Measurements from ENCODE around the gene DEUP1. TPM values are rescaled to one million over a fixed set of nuclear protein-coding genes. Genes with fewer than 3 reads are reported as not detected.

DEUP1 gene
- total RNA-seq, 1 experiment from 2014 or later = not detected

GRCh38 chr11:93396316-93396715 is 65.8 kb downstream of the DEUP1 start:
- no peak for TF ChIP-seq CTCF (IDR thresholded peaks at IDR 0.05 in 2 of 3, conservative IDR thresholded peaks at IDR 0.05 in 1 of 3; ENCODE audit: borderline replicate concordance in 1 of 3, insufficient read depth in 1 of 3, low read depth in 2 of 3, low read length in 2 of 3)
- no peak for TF ChIP-seq ZNF274 (IDR thresholded peaks at IDR 0.05; ENCODE audit: low read depth, low read length)
- TF ChIP-seq RAD21 (IDR thresholded peaks at IDR 0.05; ENCODE audit: low read depth) = no peak
- no peak for TF ChIP-seq SP1 (IDR thresholded peaks at IDR 0.05; ENCODE audit: low read depth)
- no peak for TF ChIP-seq POLR2AphosphoS5 (IDR thresholded peaks at IDR 0.05; ENCODE audit: low read depth, low read length)
- TF ChIP-seq ELF1 (IDR thresholded peaks at IDR 0.05; ENCODE audit: borderline replicate concordance, low read depth) = no peak
- TF ChIP-seq SIN3A (IDR thresholded peaks at IDR 0.05; ENCODE audit: low read depth) = no peak
- no peak for TF ChIP-seq SRF (IDR thresholded peaks at IDR 0.05; ENCODE audit: low read depth)
- ChIA-PET RAD21 (ENCODE audit: low non-redundant PET in 1 of 2, low total read pairs in 2 of 2, uncharacterized antibody in 2 of 2, unreplicated experiment in 2 of 2) (no interaction called here), CTCF (no interaction called here), POLR2A (no interaction called here)
- Histone ChIP-seq H3K9me3 (ENCODE audit: control insufficient read depth in 1 of 2, insufficient read depth in 1 of 2, low read depth in 1 of 2, low read length in 2 of 2) (no peaks in the 10 kb centered on the region), H3K9me2 (ENCODE audit: insufficient read depth) (peaks cover under 1% of the 10 kb centered on the region; the same call in 1 of the 2 replicates), H3K9ac (ENCODE audit: low read length) (no peak overlapping the region), H3K36me3 (ENCODE audit: control insufficient read depth in 1 of 2, insufficient read depth in 2 of 2, low read length in 2 of 2) (no peaks in the 10 kb centered on the region), H3K27me3 (ENCODE audit: insufficient read depth, low read length) (no peaks in the 10 kb centered on the region), H3K4me1 (ENCODE audit: control insufficient read depth in 1 of 2, insufficient read depth in 2 of 2, low read length in 2 of 2) (no peaks in the 10 kb centered on the region; a peak in 1 of 4 replicates), H4K20me1 (ENCODE audit: insufficient read depth) (no peaks in the 10 kb centered on the region), H3K4me2 (ENCODE audit: low read length) (no peak overlapping the region), H3K4me3 (replicated peaks in 1 of 2; ENCODE audit: low read depth in 1 of 2, low read length in 2 of 2) (no peak overlapping the region), H3K79me2 (ENCODE audit: insufficient read depth, low read length) (no peaks in the 10 kb centered on the region), H3K27ac (ENCODE audit: low read depth, low read length) (no peak overlapping the region), H2AFZ (ENCODE audit: low read depth, low read length, poor library complexity, severe bottlenecking) (no peak overlapping the region)
- DNase-seq (ENCODE audit: low read depth, low spot score) (no peak), ATAC-seq (no peak)
- no TSS peak for BruUV-seq (replicated peaks)
- intact Hi-C loops (cut with micrococcal nuclease) = no loop called here

DNA sequence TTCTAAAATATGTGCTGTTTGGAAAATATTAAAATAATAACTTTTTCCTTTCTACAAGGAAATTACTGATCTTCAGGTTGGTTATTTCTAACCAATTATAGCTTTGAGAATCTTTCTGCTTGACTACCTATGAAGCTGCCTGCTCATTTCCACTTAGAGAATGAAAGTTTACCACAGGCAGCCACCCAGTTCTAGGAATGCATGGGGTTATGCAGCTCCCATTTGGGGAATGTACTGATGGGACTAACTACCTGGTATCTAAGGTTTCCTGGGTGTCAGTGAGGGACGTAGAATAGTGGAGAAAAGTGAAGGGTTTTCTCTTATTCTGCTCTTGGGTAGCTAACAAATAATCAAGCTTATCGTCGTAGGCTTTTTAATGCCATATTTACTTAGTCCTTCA is 73.4 kb downstream of the DEUP1 start:
- BruUV-seq (replicated peaks) = no TSS peak
- TF ChIP-seq EGR1 (IDR thresholded peaks at IDR 0.05; ENCODE audit: low read depth) (no peak), ZFX (IDR thresholded peaks at IDR 0.05) (no peak), SIN3A (IDR thresholded peaks at IDR 0.05; ENCODE audit: low read depth) (no peak), CTCF (IDR thresholded peaks at IDR 0.05 in 2 of 3, conservative IDR thresholded peaks at IDR 0.05 in 1 of 3; ENCODE audit: borderline replicate concordance in 1 of 3, insufficient read depth in 1 of 3, low read depth in 2 of 3, low read length in 2 of 3) (no peak)
- Histone ChIP-seq H3K4me3 (replicated peaks in 1 of 2; ENCODE audit: low read depth in 1 of 2, low read length in 2 of 2) (no peak overlapping the region), H3K36me3 (ENCODE audit: control insufficient read depth in 1 of 2, insufficient read depth in 2 of 2, low read length in 2 of 2) (no peaks in the 10 kb centered on the region), H4K20me1 (ENCODE audit: insufficient read depth) (no peaks in the 10 kb centered on the region), H3K9me2 (ENCODE audit: insufficient read depth) (peaks cover 4% of the 10 kb centered on the region; the same call in 1 of the 2 replicates), H3K79me2 (ENCODE audit: insufficient read depth, low read length) (no peaks in the 10 kb centered on the region), H3K27ac (ENCODE audit: low read depth, low read length) (no peak overlapping the region), H3K4me2 (ENCODE audit: low read length) (no peak overlapping the region), H2AFZ (ENCODE audit: low read depth, low read length, poor library complexity, severe bottlenecking) (no peak overlapping the region), H3K4me1 (ENCODE audit: control insufficient read depth in 1 of 2, insufficient read depth in 2 of 2, low read length in 2 of 2) (no peaks in the 10 kb centered on the region), H3K27me3 (ENCODE audit: insufficient read depth, low read length) (no peaks in the 10 kb centered on the region), H3K9ac (ENCODE audit: low read length) (no peak overlapping the region), H3K9me3 (ENCODE audit: control insufficient read depth in 1 of 2, insufficient read depth in 1 of 2, low read depth in 1 of 2, low read length in 2 of 2) (no peaks in the 10 kb centered on the region)
- ChIA-PET POLR2A (no interaction called here), CTCF (no interaction called here), RAD21 (ENCODE audit: low non-redundant PET in 1 of 2, low total read pairs in 2 of 2, uncharacterized antibody in 2 of 2, unreplicated experiment in 2 of 2) (no interaction called here)
- no peak for ATAC-seq
- no peak for DNase-seq (ENCODE audit: low read depth, low spot score)
- intact Hi-C loops (cut with micrococcal nuclease) = no loop called here
